Gastroesophageal sphincter (tissue), 3 donors: Measurements from ENCODE around the gene PRG3.

ENCODE experiments used
- CTCF ChIP-seq, 4 experiments: fragments of 200-600 bp in 2 of 4; fragments of 450-650 bp in 2 of 4; sonication (generic) in 1 of 4; IDR thresholded peaks; one replicate each; pipeline ENCODE4 v1.5.1; 2017 to 2019; ENCODE audit warnings: antibody characterized with exemption in 4 of 4, mild to moderate bottlenecking in 2 of 4, moderate library complexity in 2 of 4
- POLR2AphosphoS5 ChIP-seq: sonication (generic); formaldehyde crosslinking; IDR thresholded peaks from one replicate; pipeline ENCODE4 v1.6.1; 2017; ENCODE audit warnings: antibody characterized with exemption

- TF ChIP-seq POLR2AphosphoS5: no peak
- no peak for TF ChIP-seq CTCF (IDR thresholded peaks at IDR 0.05)
These were observed at the start of gene PRG3 for GRCh38 chr11:57380975-57381374.
